HG03097 (cell line): ENCODE results near the gene MYO1D.

Experiments
- ATAC-seq: cut with Tn5 transposase; IDR thresholded peaks from one replicate; pipeline ENCODE4 v1.9.1; 2021; ENCODE audit not compliant: unreplicated experiment, low FRiP score

The MYO1D gene

GRCh38 chr17:32786169-32786568, 90.8 kb downstream of the MYO1D start:
- ATAC-seq = no peak

GRCh38 chr17:32784113-32784512, 92.8 kb downstream of the MYO1D start:
- no peak for ATAC-seq

- ATAC-seq = no peak
These were observed 93.3 kb downstream of the MYO1D start for GRCh38 chr17:32783602-32784001.

GRCh38 chr17:32780721-32781120, 96.2 kb downstream of the MYO1D start:
- no peak for ATAC-seq

- ATAC-seq = no peak
These were observed 99.0 kb downstream of the MYO1D start for GRCh38 chr17:32777922-32778321.

- no peak for ATAC-seq
These were observed 99.5 kb downstream of the MYO1D start for GRCh38 chr17:32777436-32777835.

GRCh38 chr17:32774695-32775084, 102.2 kb downstream of the MYO1D start:
- no peak for ATAC-seq

GRCh38 chr17:32773856-32774694, 102.8 kb downstream of the MYO1D start:
- no peak for ATAC-seq

GRCh38 chr17:32772453-32773025, 104.4 kb downstream of the MYO1D start:
- ATAC-seq = no peak

GRCh38 chr17:32771396-32771795, 105.5 kb downstream of the MYO1D start:
- no peak for ATAC-seq

GRCh38 chr17:32769846-32770245, 107.1 kb downstream of the MYO1D start:
- ATAC-seq = no peak

- no peak for ATAC-seq
These were observed 113.0 kb downstream of the MYO1D start for GRCh38 chr17:32763855-32764439.

GRCh38 chr17:32759476-32759875, 117.4 kb downstream of the MYO1D start:
- no peak for ATAC-seq

GRCh38 chr17:32757963-32758362, 119.0 kb downstream of the MYO1D start:
- no peak for ATAC-seq

- no peak for ATAC-seq
These were observed 120.2 kb downstream of the MYO1D start for GRCh38 chr17:32756696-32757095.

- no peak for ATAC-seq
These were observed 121.7 kb downstream of the MYO1D start for GRCh38 chr17:32755045-32755805.

GRCh38 chr17:32752934-32753333, 124.0 kb downstream of the MYO1D start:
- no peak for ATAC-seq

- ATAC-seq = no peak
These were observed 129.1 kb downstream of the MYO1D start for GRCh38 chr17:32747856-32748255.

- no peak for ATAC-seq
These were observed 130.2 kb downstream of the MYO1D start for GRCh38 chr17:32746698-32747097.

- ATAC-seq = no peak
These were observed 130.6 kb downstream of the MYO1D start for GRCh38 chr17:32746280-32746679.
